Suppressor macrophage treated with lipopolysaccharide for 1 hour (primary cell): Measurements from ENCODE around the gene FAM107B.
"Not testable (repeated sequence)": the region's sequence is repeated elsewhere in the genome, so short reads cannot be mapped to it uniquely, and the experiment has no call there.

ENCODE experiments used
- DNase-seq, 3 donors: peaks; one replicate each; pipeline ENCODE4 v3.0.0-alpha.2; 2020 to 2022

Gene FAM107B

GRCh38 chr10:14595526-14596182 lies 179.0 kb downstream of the FAM107B start:
- no peak for DNase-seq

DNA sequence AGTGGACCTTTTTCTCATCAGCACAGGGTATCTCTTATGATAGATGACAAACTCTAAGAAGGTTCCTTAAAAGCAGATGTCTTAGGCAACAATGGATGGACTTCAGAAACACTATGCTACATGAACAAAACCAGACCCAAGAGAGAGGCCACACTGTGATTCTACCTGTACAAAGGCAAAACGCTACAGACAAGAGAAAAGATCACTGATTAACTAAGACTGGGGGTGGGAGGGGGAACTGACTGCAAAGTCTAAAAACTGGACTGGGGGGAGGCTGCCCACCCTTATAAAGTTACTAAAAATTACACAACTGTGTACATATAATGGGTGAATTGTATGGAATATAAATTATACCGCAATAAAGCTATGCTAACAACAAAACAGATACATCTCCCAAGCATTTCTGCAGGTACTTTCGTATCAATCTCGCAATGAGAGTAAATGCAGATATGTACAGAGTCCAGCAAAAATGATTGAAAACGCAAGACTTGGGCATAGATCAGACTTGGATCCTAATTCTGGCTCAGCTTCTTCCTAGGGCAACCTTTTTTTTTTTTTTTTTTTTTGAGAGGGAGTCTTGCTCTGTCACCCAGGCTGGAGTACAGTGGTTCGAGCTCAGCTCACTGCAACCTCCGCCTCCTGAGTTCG lies 179.7 kb downstream of the FAM107B start:
- no peak for DNase-seq

- no peak for DNase-seq
Observed at GRCh38 chr10:14593806-14594205, 180.9 kb downstream of the FAM107B start.

DNA sequence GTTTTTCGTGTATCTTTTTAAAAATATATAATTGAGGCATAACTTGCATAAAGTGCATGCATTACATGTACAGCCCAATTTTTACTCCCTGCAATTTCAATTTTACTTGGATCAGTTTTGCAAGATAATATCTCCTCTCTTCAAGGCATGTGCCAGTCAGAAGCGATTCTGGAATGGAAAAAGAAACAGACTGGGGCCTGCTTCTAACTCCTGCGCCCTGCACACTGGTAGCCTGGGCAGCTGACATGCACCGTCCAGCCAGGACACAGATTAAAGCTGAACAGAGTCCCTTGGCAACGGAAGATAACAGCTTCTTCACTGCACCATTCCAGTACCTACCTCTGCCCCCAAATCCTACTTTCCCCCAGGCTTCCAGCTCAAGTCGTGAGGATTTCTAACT lies 182.1 kb downstream of the FAM107B start:
- DNase-seq, result no peak

- DNase-seq, result no peak
Observed at GRCh38 chr10:14592026-14592425, 182.7 kb downstream of the FAM107B start.

DNA sequence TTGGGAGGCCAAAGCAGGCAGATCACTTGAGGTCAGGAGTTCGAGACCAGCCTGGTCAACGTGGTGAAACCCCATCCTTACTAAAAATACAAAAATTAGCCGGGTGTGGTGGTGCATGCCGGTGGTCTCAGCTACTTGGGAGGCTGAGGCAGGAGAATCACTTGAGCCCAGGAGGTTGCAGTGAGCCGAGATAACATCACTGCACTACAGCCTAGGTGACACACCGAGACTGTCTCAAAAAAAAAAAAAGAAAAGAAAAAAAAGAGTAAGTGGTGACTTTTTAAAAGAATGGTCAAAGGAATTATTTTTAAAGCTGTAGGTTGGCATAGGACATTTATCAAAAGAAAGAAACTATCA lies 185.8 kb downstream of the FAM107B start:
- not testable (repeated sequence) for DNase-seq

- DNase-seq, result peak; percentile 79 to 93 (median 88)
Observed at GRCh38 chr10:14588084-14588937, 186.4 kb downstream of the FAM107B start.

DNA sequence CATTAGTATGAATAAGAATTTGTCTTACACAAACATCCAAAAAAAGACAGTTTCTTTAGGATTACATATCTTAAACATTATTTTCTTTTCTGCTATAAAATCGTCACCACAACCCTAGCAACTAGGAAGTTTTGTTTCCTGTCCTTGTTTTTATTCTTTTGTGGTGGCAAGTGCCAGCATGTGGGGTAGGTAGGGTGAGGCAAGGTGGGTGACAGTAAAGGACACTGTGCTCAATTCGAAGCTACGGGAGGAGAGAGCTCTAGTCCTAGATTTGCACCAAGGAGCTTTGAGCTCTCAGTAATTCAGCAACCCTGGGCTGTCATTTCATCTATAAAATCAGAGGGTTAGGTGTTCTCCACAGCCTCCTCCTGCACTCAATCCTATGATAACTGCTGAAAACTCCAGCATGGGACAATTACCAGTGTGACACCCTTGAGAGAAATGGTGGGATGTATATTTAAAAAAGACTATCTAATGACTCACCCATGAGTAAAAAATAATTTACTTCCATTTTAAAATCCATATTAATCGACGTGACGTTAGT lies 187.1 kb downstream of the FAM107B start:
- no peak for DNase-seq

- DNase-seq, result no peak
Observed at GRCh38 chr10:14586901-14587300, 187.8 kb downstream of the FAM107B start.

DNA sequence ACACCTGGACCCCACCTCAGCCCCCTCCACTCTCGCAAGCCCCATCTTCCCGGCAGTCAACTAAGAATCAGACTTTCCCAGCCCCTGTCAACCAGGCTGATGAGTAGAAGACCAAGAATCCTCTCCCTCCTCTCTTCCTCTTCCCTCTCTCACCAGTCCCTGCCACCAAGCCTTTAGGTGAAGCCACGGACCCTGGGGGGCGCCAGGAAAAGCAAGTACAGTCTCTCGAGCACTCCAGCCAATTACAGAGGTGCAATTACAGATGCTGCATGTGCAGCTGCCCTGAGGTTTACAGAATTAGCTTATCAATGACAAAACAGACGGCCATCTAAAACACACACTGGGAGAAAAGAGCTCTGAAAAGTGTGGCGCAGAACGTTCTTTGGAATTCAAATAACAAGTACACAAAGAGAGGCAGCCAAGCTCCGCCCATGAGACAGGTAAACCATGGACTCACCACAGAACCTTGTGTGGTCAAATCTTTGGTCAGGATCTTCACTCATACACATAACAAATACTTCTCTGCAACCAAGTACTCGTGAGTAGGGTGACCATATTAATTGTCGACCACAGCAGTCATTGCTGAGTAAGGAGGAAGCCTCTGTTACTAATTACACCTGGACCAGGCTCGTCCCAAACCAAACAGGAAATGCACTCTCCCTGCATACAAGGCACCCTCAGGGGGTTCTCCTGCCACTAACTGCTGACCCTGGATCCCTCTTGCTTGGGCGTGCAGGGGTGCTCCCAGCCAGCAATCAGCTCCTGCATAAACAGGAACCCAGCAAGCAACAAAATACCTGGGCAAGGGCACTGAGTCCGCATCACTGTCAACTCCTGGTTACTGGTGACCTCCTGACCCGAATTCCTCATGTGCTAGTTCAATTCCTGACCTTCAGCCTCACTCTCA lies 189.2 kb downstream of the FAM107B start:
- DNase-seq, result no peak

DNA sequence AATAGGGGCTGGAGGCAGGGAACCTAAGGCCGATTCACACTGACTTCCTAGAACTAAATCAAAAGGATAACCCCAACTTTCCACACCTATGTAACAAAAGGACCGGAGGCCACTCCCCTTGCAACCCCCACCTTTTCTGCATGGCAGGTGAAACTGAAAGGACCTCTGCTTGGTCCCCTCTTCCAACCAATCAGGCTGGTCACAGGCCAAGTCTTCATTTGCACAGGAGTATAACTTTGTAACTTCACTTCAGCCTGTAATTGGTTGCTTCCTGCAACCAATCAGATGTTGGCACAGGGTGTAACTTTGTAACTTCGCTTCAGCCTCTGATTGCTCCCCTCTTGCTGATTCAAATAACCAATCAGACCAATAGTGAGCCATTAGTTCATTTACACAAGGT lies 190.0 kb downstream of the FAM107B start:
- DNase-seq, result no peak

- DNase-seq, result no peak
Observed at GRCh38 chr10:14583967-14584366, 190.7 kb downstream of the FAM107B start.

GRCh38 chr10:14583252-14583651 lies 191.4 kb downstream of the FAM107B start:
- no peak for DNase-seq

GRCh38 chr10:14581553-14582321 lies 193.0 kb downstream of the FAM107B start:
- no peak for DNase-seq

GRCh38 chr10:14580671-14581332 lies 193.9 kb downstream of the FAM107B start:
- DNase-seq, result no peak

DNA sequence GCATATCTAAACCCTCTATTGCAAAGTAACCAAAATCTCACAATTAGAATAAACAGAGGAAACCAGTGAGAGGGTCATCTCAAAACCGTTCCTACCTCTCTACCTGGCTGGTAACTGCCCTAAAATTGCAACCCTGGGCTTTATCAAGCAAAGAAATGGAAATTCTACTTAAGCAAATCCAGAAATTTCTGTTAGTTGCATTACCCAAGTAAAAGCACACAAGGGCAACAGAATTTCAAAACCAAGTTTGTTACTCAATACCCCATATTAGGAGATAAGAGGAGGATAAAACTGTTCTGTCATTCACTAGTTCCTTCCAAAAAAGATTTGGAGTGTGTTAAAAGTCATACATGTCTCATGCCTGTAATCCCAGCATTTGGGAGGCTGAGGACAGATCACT lies 195.3 kb downstream of the FAM107B start:
- DNase-seq, result peak; percentile 42 to 80 (median 68)

DNA sequence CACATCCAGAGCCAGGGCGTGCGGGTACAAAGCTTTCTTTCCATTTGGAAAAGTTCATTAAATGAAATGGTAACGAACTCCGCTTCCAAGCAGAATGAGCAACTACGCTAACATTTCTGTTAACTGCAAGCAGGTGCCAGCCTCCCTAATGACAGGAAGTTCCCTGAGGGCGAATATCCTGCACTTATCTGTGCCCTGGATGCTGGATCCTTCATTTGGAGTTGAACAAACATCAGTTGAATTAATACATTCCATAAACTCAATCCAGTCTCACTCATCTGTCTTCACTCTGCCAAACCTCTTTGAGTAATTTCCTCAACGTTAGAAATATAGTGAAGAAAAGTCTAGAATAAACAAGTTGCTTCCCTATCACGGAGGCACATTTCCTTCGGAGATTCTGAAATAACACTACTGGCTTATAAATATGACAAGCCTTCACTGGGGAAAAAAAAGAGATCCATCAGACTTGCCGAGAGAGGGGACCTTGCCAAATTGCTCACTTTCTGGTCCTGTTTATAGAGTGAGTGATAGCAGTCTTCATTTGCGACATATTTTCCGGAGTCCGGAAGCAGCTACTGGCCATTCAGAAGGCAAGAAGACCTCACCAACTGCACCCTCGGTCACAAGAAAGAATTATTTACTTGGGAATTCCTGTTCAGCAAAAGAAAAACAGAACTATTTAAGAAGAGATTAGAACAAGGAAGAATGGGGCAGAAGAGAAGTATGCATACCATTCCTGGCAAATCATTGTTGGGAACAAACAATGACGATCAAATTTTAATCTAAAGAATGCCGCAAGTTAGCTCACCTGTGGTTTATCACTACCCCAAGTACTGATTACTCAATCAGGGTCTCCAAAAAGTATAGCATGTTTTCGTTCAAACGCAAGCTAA lies 196.4 kb downstream of the FAM107B start:
- DNase-seq, result peak; percentile 67 to 77 (median 72)

DNA sequence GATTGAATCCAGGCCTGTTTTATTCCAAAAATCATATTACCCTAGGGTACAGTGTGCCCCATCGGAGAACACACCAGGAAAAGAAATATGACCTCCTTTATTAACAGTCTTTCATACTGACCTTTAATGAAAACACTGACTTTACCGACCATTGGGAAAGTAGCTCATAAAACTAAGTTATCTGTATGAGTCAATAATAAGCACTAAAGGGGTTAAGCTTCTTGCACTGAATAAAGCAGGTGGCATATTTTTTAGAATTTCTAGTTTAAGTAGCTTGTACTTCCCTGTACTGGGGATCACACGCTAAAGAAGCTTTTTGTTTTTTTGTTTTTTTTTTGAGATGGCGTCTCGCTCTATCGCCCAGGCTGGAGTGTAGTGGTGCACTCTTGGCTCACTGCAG lies 199.8 kb downstream of the FAM107B start:
- no peak for DNase-seq

GRCh38 chr10:14574291-14574690 lies 200.4 kb downstream of the FAM107B start:
- DNase-seq, result no peak

DNA sequence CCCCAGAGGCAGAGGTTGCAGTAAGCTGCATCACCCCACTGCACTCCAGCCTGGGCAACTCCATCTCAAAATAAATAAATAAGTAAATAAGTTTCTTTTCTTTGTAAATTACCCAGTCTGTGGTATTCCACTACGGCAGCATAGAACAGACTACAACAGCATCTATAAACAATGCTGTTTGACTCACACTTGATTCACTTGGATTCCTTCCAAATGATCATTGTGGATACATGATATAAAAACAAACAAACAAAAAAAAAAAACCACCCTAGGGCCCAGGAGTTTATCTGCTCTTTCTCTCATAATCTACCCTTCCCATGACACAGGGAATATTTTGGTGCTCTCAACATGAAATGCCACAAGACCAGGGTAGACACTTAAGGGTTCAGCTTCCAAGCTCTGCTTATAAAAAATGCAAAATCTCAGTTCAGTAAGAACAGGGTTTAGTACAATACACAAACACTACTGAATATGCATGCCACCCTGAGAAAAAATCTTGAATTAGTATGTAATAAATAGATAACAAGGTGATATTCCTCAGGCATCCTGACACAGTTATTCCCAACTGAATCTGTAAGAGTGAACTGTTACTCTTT lies 200.9 kb downstream of the FAM107B start:
- DNase-seq, result peak in 2 of 3 donors; percentile 44 to 48
